HEK293 (cell line): Measurements from ENCODE around the gene UBAP2L.

Experiments
- EGR2 ChIP-seq: fragments of 450-650 bp; formaldehyde crosslinking; IDR thresholded peaks from 2 replicates; pipeline ENCODE4 v1.5.1; 2016; ENCODE audit warnings: low read depth, missing biosample characterization, missing genetic modification characterization
- GLIS1 ChIP-seq: fragments of 450-650 bp; formaldehyde crosslinking; IDR thresholded peaks from 2 replicates; pipeline ENCODE4 v1.5.1; 2016; ENCODE audit warnings: missing biosample characterization, missing genetic modification characterization
- GLIS2 ChIP-seq: fragments of 450-650 bp; formaldehyde crosslinking; IDR thresholded peaks from 2 replicates; pipeline ENCODE4 v1.5.1; 2016; ENCODE audit warnings: missing biosample characterization, missing genetic modification characterization
- HOXC10 ChIP-seq: sonication (generic); formaldehyde crosslinking; IDR thresholded peaks from 2 replicates; pipeline ENCODE4 v1.8.1; 2023; ENCODE audit warnings: mild to moderate bottlenecking, missing genetic modification reagents
- HOXD13 ChIP-seq: sonication (generic); formaldehyde crosslinking; IDR thresholded peaks from 2 replicates; pipeline ENCODE4 v1.8.0; 2022; ENCODE audit warnings: missing genetic modification reagents, borderline replicate concordance
- IKZF3 ChIP-seq: fragments of 450-650 bp; IDR thresholded peaks from 2 replicates; pipeline ENCODE4 v1.5.0; 2018; ENCODE audit warnings: missing biosample characterization, mild to moderate bottlenecking, missing genetic modification characterization, moderate library complexity
- PRDM10 ChIP-seq: fragments of 450-650 bp; formaldehyde crosslinking; IDR thresholded peaks from 2 replicates; pipeline ENCODE4 v1.5.1; 2016; ENCODE audit warnings: missing biosample characterization, missing genetic modification characterization
- SALL2 ChIP-seq: fragments of 450-650 bp; formaldehyde crosslinking; IDR thresholded peaks from 2 replicates; pipeline ENCODE4 v1.5.0; 2017; ENCODE audit warnings: missing biosample characterization, mild to moderate bottlenecking, missing genetic modification characterization, borderline replicate concordance
- SCRT2 ChIP-seq: fragments of 450-650 bp; formaldehyde crosslinking; IDR thresholded peaks from 2 replicates; pipeline ENCODE4 v1.5.1; 2016; ENCODE audit warnings: missing biosample characterization, missing genetic modification characterization
- TRIM28 ChIP-seq: IDR thresholded peaks from 2 replicates; pipeline ENCODE4 v1.6.1; 2011; ENCODE audit warnings: low read length, control low read depth, borderline replicate concordance
- ZBTB10 ChIP-seq: fragments of 450-650 bp; formaldehyde crosslinking; IDR thresholded peaks from 2 replicates; pipeline ENCODE4 v1.5.1; 2016; ENCODE audit warnings: missing biosample characterization, missing genetic modification characterization
- ZBTB17 ChIP-seq: fragments of 450-650 bp; formaldehyde crosslinking; IDR thresholded peaks from 2 replicates; pipeline ENCODE4 v1.5.1; 2016; ENCODE audit warnings: missing biosample characterization, missing genetic modification characterization
- ZBTB26 ChIP-seq: fragments of 450-650 bp; formaldehyde crosslinking; optimal IDR thresholded peaks from 2 replicates; pipeline ENCODE3; 2016; ENCODE audit warnings: missing biosample characterization, mild to moderate bottlenecking, missing genetic modification characterization
- ZFP69B ChIP-seq: fragments of 450-650 bp; formaldehyde crosslinking; IDR thresholded peaks from 2 replicates; pipeline ENCODE4 v1.5.1; 2016; ENCODE audit warnings: missing biosample characterization, missing genetic modification characterization
- ZIC2 ChIP-seq: fragments of 450-650 bp; formaldehyde crosslinking; IDR thresholded peaks from 2 replicates; pipeline ENCODE4 v1.5.1; 2016; ENCODE audit warnings: missing biosample characterization, missing genetic modification characterization
- ZNF121 ChIP-seq: fragments of 450-650 bp; formaldehyde crosslinking; IDR thresholded peaks from 2 replicates; pipeline ENCODE4 v1.5.1; 2016; ENCODE audit warnings: missing biosample characterization, missing genetic modification characterization
- ZNF138 ChIP-seq: fragments of 450-650 bp; formaldehyde crosslinking; IDR thresholded peaks from 2 replicates; pipeline ENCODE4 v1.5.1; 2016; ENCODE audit warnings: missing biosample characterization, missing genetic modification characterization, borderline replicate concordance
- ZNF23 ChIP-seq: fragments of 450-650 bp; formaldehyde crosslinking; IDR thresholded peaks from 2 replicates; pipeline ENCODE4 v1.5.1; 2016; ENCODE audit warnings: missing biosample characterization, missing genetic modification characterization, borderline replicate concordance
- ZNF266 ChIP-seq: fragments of 450-650 bp; formaldehyde crosslinking; IDR thresholded peaks from 2 replicates; pipeline ENCODE4 v1.5.1; 2016; ENCODE audit warnings: missing biosample characterization, missing genetic modification characterization, low read depth
- ZNF394 ChIP-seq: fragments of 450-650 bp; formaldehyde crosslinking; IDR thresholded peaks from 2 replicates; pipeline ENCODE4 v1.5.1; 2016; ENCODE audit warnings: missing biosample characterization, missing genetic modification characterization, mild to moderate bottlenecking, moderate library complexity, borderline replicate concordance
- ZNF544 ChIP-seq: fragments of 450-650 bp; formaldehyde crosslinking; IDR thresholded peaks from 2 replicates; pipeline ENCODE4 v1.5.0; 2017; ENCODE audit warnings: missing biosample characterization, missing genetic modification characterization
- ZNF549 ChIP-seq: fragments of 450-650 bp; IDR thresholded peaks from 2 replicates; pipeline ENCODE4 v1.5.1; 2018; ENCODE audit warnings: missing biosample characterization, missing genetic modification characterization, mild to moderate bottlenecking, inconsistent platforms, moderate library complexity
- ZNF560 ChIP-seq: fragments of 450-650 bp; formaldehyde crosslinking; IDR thresholded peaks from 2 replicates; pipeline ENCODE4 v1.5.1; 2017; ENCODE audit warnings: missing biosample characterization, missing genetic modification characterization, borderline replicate concordance
- ZNF561 ChIP-seq: fragments of 450-650 bp; IDR thresholded peaks from 2 replicates; pipeline ENCODE4 v1.5.1; 2018; ENCODE audit warnings: missing biosample characterization, missing genetic modification characterization, borderline replicate concordance
- ZNF585B ChIP-seq: fragments of 450-650 bp; formaldehyde crosslinking; IDR thresholded peaks from 2 replicates; pipeline ENCODE4 v1.5.1; 2016; ENCODE audit warnings: missing biosample characterization, missing genetic modification characterization
- ZNF596 ChIP-seq: fragments of 450-650 bp; IDR thresholded peaks from 2 replicates; pipeline ENCODE4 v1.5.0; 2018; ENCODE audit warnings: missing biosample characterization, mild to moderate bottlenecking, missing genetic modification characterization, moderate library complexity
- ZNF654 ChIP-seq: fragments of 450-650 bp; formaldehyde crosslinking; IDR thresholded peaks from 2 replicates; pipeline ENCODE4 v1.5.1; 2016; ENCODE audit warnings: low read depth, missing biosample characterization, missing genetic modification characterization
- ZNF658 ChIP-seq: fragments of 450-650 bp; formaldehyde crosslinking; IDR thresholded peaks from 2 replicates; pipeline ENCODE4; 2016; ENCODE audit warnings: missing biosample characterization, missing genetic modification characterization
- ZNF670 ChIP-seq: fragments of 450-650 bp; formaldehyde crosslinking; IDR thresholded peaks from 2 replicates; pipeline ENCODE4 v1.5.1; 2016; ENCODE audit warnings: missing biosample characterization, missing genetic modification characterization, low read depth
- ZNF692 ChIP-seq: fragments of 450-650 bp; formaldehyde crosslinking; IDR thresholded peaks from 2 replicates; pipeline ENCODE4 v1.5.1; 2016; ENCODE audit warnings: missing biosample characterization, missing genetic modification characterization
- ZNF837 ChIP-seq: fragments of 450-650 bp; formaldehyde crosslinking; IDR thresholded peaks from 2 replicates; pipeline ENCODE4 v1.5.1; 2016; ENCODE audit warnings: missing biosample characterization, missing genetic modification characterization

The UBAP2L gene

GRCh38 chr1:154272217-154272998 lies 51.7 kb downstream of the UBAP2L start, which contains the start of gene HAX1 (continued):
- no peak for TF ChIP-seq ZNF121
- TF ChIP-seq ZNF654 (tag by site-specific recombination): peak; percentile 93
- no peak for TF ChIP-seq ZNF560 (tag by site-specific recombination)
- TF ChIP-seq TRIM28: peak; percentile 95
- TF ChIP-seq ZNF23 (tag by site-specific recombination): no peak
- TF ChIP-seq HOXD13: no peak
- peak; percentile 85 for TF ChIP-seq ZBTB17 (tag by site-specific recombination)
- peak; percentile 89 for TF ChIP-seq EGR2 (tag by site-specific recombination)
- peak; percentile 66 for TF ChIP-seq SCRT2
- TF ChIP-seq ZNF544 (tag by site-specific recombination): no peak
- TF ChIP-seq ZNF138 (tag by site-specific recombination): no peak
- peak; percentile 33; the same call in 1 of the 2 replicates for TF ChIP-seq ZIC2 (tag by site-specific recombination)
- no peak for TF ChIP-seq ZNF658 (tag by site-specific recombination)
- TF ChIP-seq ZFP69B (tag by site-specific recombination): peak; percentile 19; the same call in 1 of the 2 replicates
- TF ChIP-seq GLIS1 (tag by site-specific recombination): no peak
- TF ChIP-seq IKZF3 (tag by site-specific recombination): no peak
- TF ChIP-seq ZNF549 (tag by site-specific recombination): no peak
- TF ChIP-seq ZNF837 (tag by site-specific recombination): no peak
- no peak for TF ChIP-seq GLIS2
- TF ChIP-seq ZNF596: no peak
- TF ChIP-seq ZNF394: no peak
- TF ChIP-seq HOXC10: no peak
- TF ChIP-seq ZNF670: no peak
- peak; percentile 81; the same call in 1 of the 2 replicates for TF ChIP-seq ZNF561
- no peak for TF ChIP-seq ZNF585B
- no peak; the same call in 1 of the 2 replicates for TF ChIP-seq ZNF266 (tag by site-specific recombination)
- no peak for TF ChIP-seq ZBTB26 (tag by site-specific recombination)
- TF ChIP-seq SALL2 (tag by site-specific recombination): no peak
- TF ChIP-seq ZBTB10: no peak
- TF ChIP-seq ZNF692 (tag by site-specific recombination): peak; percentile 60; the same call in 1 of the 2 replicates
- peak; percentile 78 for TF ChIP-seq PRDM10 (tag by site-specific recombination)
